Fibroblast of lung (primary cell): ENCODE measurements around the gene CLCA1.

ENCODE experiments used
- CTCF ChIP-seq, 2 donors: IDR thresholded peaks in 1 of 2; conservative IDR thresholded peaks in 1 of 2; 1 replicate in 1 of 2; 2 replicates in 1 of 2; pipeline ENCODE4 v1.5.1; 2011 to 2012; ENCODE audit warnings: low read length in 2 of 2, control low read depth in 1 of 2, inconsistent platforms in 1 of 2, low read depth in 1 of 2, mild to moderate bottlenecking in 1 of 2
- EZH2 ChIP-seq: IDR thresholded peaks from 2 replicates; pipeline ENCODE4 v1.5.1; 2012; ENCODE audit warnings: low read length, control low read depth, mild to moderate bottlenecking; ENCODE audit errors: missing control alignments

GRCh38 chr1:86507935-86508582 is 39.3 kb downstream of the CLCA1 start:
- TF ChIP-seq CTCF (conservative IDR thresholded peaks at IDR 0.05 in 1 of 2, IDR thresholded peaks at IDR 0.05 in 1 of 2; ENCODE audit: low read depth in 1 of 2, low read length in 2 of 2) = peak; percentile 54
- no peak for TF ChIP-seq EZH2
